Spleen (tissue), 11 donors: ENCODE data around the gene TBC1D2. TPM values are rescaled to one million over a fixed set of nuclear protein-coding genes. Genes with fewer than 3 reads are reported as not detected.

Experiments
- DNase-seq: peaks from one replicate; pipeline ENCODE4 v3.0.0-alpha.2; 2020
- H3K27ac ChIP-seq, 8 donors: fragments of 200-600 bp; sonication (generic) in 7 of 8; 1 replicate in 4 of 8; 2 replicates in 4 of 8; pipeline versions ENCODE4 v1.5.0 to v1.8.0; 2016 to 2021; ENCODE audit warnings: inconsistent platforms in 4 of 8, mild to moderate bottlenecking in 4 of 8, moderate library complexity in 1 of 8
- H3K27me3 ChIP-seq, 7 donors: fragments of 200-600 bp; sonication (generic) in 6 of 7; replicated peaks in 1 of 7; 1 replicate in 4 of 7; 2 replicates in 3 of 7; pipeline versions ENCODE4 v1.5.0 to v1.8.0; 2016 to 2021; ENCODE audit warnings: inconsistent platforms in 3 of 7, mild to moderate bottlenecking in 1 of 7
- H3K36me3 ChIP-seq, 6 donors: fragments of 200-600 bp; sonication (generic) in 5 of 6; 1 replicate in 4 of 6; 2 replicates in 2 of 6; pipeline versions ENCODE4 v1.5.0 to v1.8.0; 2016 to 2021; ENCODE audit warnings: inconsistent platforms in 2 of 6
- H3K4me1 ChIP-seq, 6 donors: fragments of 200-600 bp; sonication (generic) in 5 of 6; 1 replicate in 3 of 6; 2 replicates in 3 of 6; pipeline versions ENCODE4 v1.5.0 to v1.8.0; 2016 to 2021; ENCODE audit warnings: inconsistent platforms in 3 of 6
- H3K4me3 ChIP-seq, 8 donors: fragments of 200-600 bp; sonication (generic) in 7 of 8; 1 replicate in 4 of 8; 2 replicates in 4 of 8; pipeline versions ENCODE4 v1.5.0 to v1.8.0; 2016 to 2021; ENCODE audit warnings: inconsistent platforms in 4 of 8, mild to moderate bottlenecking in 4 of 8, moderate library complexity in 2 of 8
- H3K9me3 ChIP-seq, 8 donors: fragments of 200-600 bp; sonication (generic) in 7 of 8; 1 replicate in 4 of 8; 2 replicates in 4 of 8; pipeline versions ENCODE4 v1.5.0 to v1.8.0; 2016 to 2021; ENCODE audit warnings: inconsistent platforms in 4 of 8
- POLR2A ChIP-seq, 3 donors: fragments of 450-650 bp; IDR thresholded peaks; one replicate each; pipeline ENCODE4 v1.5.1; 2017; ENCODE audit warnings: antibody characterized with exemption in 3 of 3, mild to moderate bottlenecking in 1 of 3
- POLR2AphosphoS5 ChIP-seq, 3 donors: sonication (generic); formaldehyde crosslinking; IDR thresholded peaks; one replicate each; pipeline ENCODE4 v1.5.1; 2017; ENCODE audit warnings: antibody characterized with exemption in 3 of 3
- WGBS, 5 donors: extraction: QIAGEN DNeasy Blood & Tissue Kit in 3 of 5; methylation state at CpG; one replicate each; pipeline versions ENCODE4 v1.1.5 to v1.1.7; 2013 to 2018; 5-methylcytosine and 5-hydroxymethylcytosine counted together
- intact Hi-C: fragments of 100-400 bp; cut with DNase I; formaldehyde crosslinking; loops from one replicate; pipeline ENCODE4 v1.15.0; 2023; ENCODE audit warnings: low total_unique reads
- polyA plus RNA-seq, 3 donors: library from polyadenylated mRNA; stranded (reverse); fragments of 200-250 nt; gene quantifications; one replicate each; pipeline ENCODE4 v1.2.1, GENCODE V29; 2013
- total RNA-seq, 7 donors: library from RNA; depleted of rRNA in 3 of 7; stranded (reverse); fragments of >200 nt in 3 of 7; fragmentation: NEBNext Ultra II Directional in 4 of 7; extraction: Animal tissue kit (Norgen Biotek cat#: 25700) in 4 of 7; gene quantifications; one replicate each; pipeline versions ENCODE4 v1.1.0 to v1.2.1, GENCODE V29; 2016 to 2021
- TF ChIP-seq, protein P1 (sequence below), 11 experiments: fragments of 200-600 bp in 7 of 11; fragments of 450-650 bp in 4 of 11; sonication (generic) in 4 of 11; IDR thresholded peaks in 8 of 11; conservative IDR thresholded peaks in 3 of 11; 1 replicate in 7 of 11; 2 replicates in 4 of 11; pipeline versions ENCODE4 v1.4.0 to v1.8.0; 2016 to 2021; ENCODE audit warnings: antibody characterized with exemption in 11 of 11, inconsistent platforms in 4 of 11, mild to moderate bottlenecking in 1 of 11
- donor health status: healthy with polysubstance abuse.
- donor health status: DM: no; HTN: no; CAD: no; lungs with moderate emphysema.
- donor health status: DM: no; HTN: no; CAD: no.
- donor health status: Bipolar disorder and iron deficiency.
- donor health status: healthy.
- donor health status: DM: no; HTN: no; CAD: no.
- donor health status: DM: yes; HTN: yes; CAD: no.

Gene TBC1D2
- total and polyA plus RNA-seq, 10 donors = 2.7 to 27.2 (median 12.4) TPM

DNA sequence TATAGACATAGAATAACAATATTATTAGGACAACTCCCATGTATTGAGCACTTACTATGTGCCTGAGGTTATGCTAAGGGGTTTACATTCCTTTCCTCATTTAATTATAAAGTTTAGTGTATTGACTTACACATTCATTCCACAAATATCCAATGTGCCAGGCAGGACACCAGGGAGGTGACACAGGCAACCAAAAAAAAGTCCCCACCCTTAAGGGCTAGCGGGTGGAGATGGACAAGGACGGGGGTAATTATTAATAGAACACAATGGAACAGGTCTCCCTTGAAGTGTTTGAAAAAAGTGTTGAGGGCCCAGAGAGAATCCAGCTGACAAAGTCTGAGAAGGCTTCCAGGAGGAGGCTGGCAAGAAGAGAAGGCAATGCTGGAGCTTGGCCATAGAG is 5.7 kb downstream of the TBC1D2 start:
- no peak for DNase-seq
- H3K4me1 ChIP-seq = peaks cover 10 to 83% (median 41%) of the 10 kb centered on the region in 6 donors
- intact Hi-C loops = loop anchor here (5.0 to 10.0 kb wide), 2 partner anchors 45 to 267 kb away; partner anchors contain the start of gene ANP32B

DNA sequence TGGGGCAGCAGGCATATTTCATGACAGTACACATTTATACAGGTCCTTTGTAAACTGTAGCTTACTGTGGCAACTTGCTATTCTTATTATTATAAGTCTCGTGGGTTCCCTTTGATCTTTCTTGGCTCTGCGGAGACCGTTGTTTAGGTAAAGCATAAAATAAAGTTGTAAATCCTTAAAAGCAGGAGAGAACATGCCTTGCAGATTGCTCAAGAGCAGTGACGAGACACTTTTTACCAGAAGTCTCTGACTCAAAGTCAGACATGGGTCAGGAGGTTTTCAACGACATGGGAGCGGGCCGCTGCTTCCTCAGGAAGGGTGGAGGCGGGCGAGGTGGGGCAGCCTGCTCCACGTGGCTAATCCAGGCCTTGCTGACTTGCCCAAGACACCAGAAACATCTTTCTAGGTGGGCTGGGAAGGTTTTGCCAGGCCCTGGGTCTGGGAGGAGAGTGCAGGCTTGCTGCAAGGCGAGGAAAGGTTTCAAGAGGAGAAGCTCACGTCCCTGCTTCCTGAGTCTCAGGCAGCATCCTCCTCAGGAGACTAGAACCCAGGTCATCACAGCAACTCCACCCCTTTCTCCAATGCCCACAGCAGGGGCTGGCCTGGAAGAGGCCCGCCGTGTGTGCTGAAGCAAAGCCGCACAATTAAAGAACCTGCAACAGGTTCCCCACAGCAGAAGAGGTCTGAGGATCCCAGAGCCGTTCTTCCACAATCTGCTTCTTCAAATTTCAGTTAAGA is 6.5 kb downstream of the TBC1D2 start:
- peak; percentile 91 for DNase-seq
- TF ChIP-seq POLR2A (IDR thresholded peaks at IDR 0.05) (no peak), POLR2AphosphoS5 (IDR thresholded peaks at IDR 0.05) (peak; percentile 53 to 66 (median 58))
- TF ChIP-seq, protein P1, sequence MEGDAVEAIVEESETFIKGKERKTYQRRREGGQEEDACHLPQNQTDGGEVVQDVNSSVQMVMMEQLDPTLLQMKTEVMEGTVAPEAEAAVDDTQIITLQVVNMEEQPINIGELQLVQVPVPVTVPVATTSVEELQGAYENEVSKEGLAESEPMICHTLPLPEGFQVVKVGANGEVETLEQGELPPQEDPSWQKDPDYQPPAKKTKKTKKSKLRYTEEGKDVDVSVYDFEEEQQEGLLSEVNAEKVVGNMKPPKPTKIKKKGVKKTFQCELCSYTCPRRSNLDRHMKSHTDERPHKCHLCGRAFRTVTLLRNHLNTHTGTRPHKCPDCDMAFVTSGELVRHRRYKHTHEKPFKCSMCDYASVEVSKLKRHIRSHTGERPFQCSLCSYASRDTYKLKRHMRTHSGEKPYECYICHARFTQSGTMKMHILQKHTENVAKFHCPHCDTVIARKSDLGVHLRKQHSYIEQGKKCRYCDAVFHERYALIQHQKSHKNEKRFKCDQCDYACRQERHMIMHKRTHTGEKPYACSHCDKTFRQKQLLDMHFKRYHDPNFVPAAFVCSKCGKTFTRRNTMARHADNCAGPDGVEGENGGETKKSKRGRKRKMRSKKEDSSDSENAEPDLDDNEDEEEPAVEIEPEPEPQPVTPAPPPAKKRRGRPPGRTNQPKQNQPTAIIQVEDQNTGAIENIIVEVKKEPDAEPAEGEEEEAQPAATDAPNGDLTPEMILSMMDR (IDR thresholded peaks at IDR 0.05 in 8 of 11, conservative IDR thresholded peaks at IDR 0.05 in 3 of 11) = no peak
- Histone ChIP-seq H3K4me1 (peaks cover 8 to 79% (median 32%) of the 10 kb centered on the region in 6 donors), H3K27ac (peak overlapping the region in 7 of 8 donors; percentile 51 to 99 (median 82)), H3K9me3 (no peaks in the 10 kb centered on the region), H3K36me3 (peaks cover 0 to 43% (median 0%) of the 10 kb centered on the region in 6 donors), H3K27me3 (no peaks in the 10 kb centered on the region), H3K4me3 (peak overlapping the region in 1 of 8 donors; percentile 21)
- intact Hi-C loops = no loop called here
- 29 to 51% (median 44%) methylated on average over 16 of the region's 16 CpGs for WGBS, 5 donors

More for the DNA sequence above, 5.7 kb downstream of the TBC1D2 start:
- no peak overlapping the region for H3K4me3 ChIP-seq
- WGBS, 5 donors = 78 to 94% (median 84%) methylated on average over 2 of the region's 2 CpGs
- TF ChIP-seq POLR2A (IDR thresholded peaks at IDR 0.05) (no peak), POLR2AphosphoS5 (IDR thresholded peaks at IDR 0.05) (no peak)
- TF ChIP-seq, protein P1 (IDR thresholded peaks at IDR 0.05 in 8 of 11, conservative IDR thresholded peaks at IDR 0.05 in 3 of 11) = no peak
- H3K36me3 ChIP-seq = peaks cover 0 to 40% (median 0%) of the 10 kb centered on the region in 6 donors
- H3K27ac ChIP-seq = peak overlapping the region in 4 of 8 donors; percentile 60 to 99 (median 82)
- no peaks in the 10 kb centered on the region for H3K27me3 ChIP-seq
- no peaks in the 10 kb centered on the region for H3K9me3 ChIP-seq

DNA sequence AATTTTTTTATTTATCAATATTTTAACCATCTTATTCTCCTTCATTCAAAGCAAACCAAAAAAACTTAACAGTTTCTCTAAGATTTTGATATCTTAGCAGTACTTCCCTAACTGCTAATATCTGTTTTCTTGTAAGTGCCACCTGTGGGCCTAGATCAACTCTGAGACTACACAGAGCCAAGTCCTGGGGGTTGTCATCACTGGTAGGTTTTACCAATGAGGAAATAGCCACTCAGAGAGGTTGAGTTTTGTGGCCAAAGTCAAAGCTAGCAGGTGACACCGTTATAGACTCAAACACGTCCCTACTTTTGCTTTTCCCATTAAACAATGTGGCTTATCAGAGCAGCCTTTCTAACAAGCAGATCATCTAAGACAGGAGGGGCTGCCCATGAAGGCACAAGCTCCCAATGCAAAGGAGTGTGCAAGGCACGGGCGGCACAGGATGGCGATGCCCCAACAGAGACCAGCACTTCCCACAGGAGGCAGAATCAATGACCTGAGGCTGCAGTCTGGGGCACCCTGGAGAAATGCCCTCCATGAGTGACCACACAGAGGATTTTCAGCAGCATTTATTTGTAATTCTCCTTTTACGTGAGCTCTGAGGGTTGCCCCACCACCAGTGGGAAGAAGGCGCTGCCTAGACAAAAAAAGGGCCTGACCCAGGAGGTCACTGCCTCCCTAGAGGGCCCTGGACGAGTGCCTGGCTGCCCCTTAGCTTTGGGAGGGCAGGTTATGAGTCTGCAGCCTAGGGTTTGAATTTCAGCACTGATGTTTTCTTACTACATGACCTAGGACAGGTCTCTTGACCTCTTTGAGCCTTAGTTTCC is 7.4 kb downstream of the TBC1D2 start:
- Histone ChIP-seq H3K9me3 (no peaks in the 10 kb centered on the region), H3K27me3 (no peaks in the 10 kb centered on the region), H3K4me1 (peaks cover 8 to 73% (median 26%) of the 10 kb centered on the region in 6 donors), H3K36me3 (peaks cover 0 to 52% (median under 1%) of the 10 kb centered on the region in 6 donors), H3K27ac (peak overlapping the region in 7 of 8 donors; percentile 51 to 99 (median 82)), H3K4me3 (peak overlapping the region in 1 of 8 donors; percentile 21)
- 58 to 79% (median 73%) methylated on average over 7 to 8 of the region's 8 CpGs for WGBS, 5 donors
- TF ChIP-seq POLR2A (IDR thresholded peaks at IDR 0.05) (no peak), POLR2AphosphoS5 (IDR thresholded peaks at IDR 0.05) (no peak)
- TF ChIP-seq, protein P1 (IDR thresholded peaks at IDR 0.05 in 8 of 11, conservative IDR thresholded peaks at IDR 0.05 in 3 of 11) = no peak
- intact Hi-C loops = no loop called here
- no peak for DNase-seq
